ENCODE data around the gene ACIN1. TPM values are rescaled to one million over a fixed set of nuclear protein-coding genes. Genes with fewer than 3 reads are reported as not detected.

Gene ACIN1
- total and polyA plus RNA-seq, 9 of the 15 experiments (the other 6 are each of a cell fraction or from before 2014, with no cell fraction given), result 5.0 to 196 (median 129) TPM

GRCh38 chr14:23120541-23121251 is 25.8 kb upstream of the ACIN1 start (continued):
- TF ChIP-seq ZNF282 (CRISPR knock-in tag; IDR thresholded peaks at IDR 0.05) (no peak), U2AF1 (optimal IDR thresholded peaks at IDR 0.05; ENCODE audit: low read depth, low read length) (no peak), ZNF445 (CRISPR knock-in tag; IDR thresholded peaks at IDR 0.05; ENCODE audit: low read depth) (no peak), POU5F1 (IDR thresholded peaks at IDR 0.05; ENCODE audit: borderline replicate concordance, low read depth, low read length, partially characterized antibody) (peak; percentile 34), ZNF449 (CRISPR knock-in tag; IDR thresholded peaks at IDR 0.05) (no peak), PPARD (CRISPR knock-in tag; IDR thresholded peaks at IDR 0.05) (no peak), GTF2B (IDR thresholded peaks at IDR 0.05; ENCODE audit: extremely low read depth, insufficient read length) (no peak), FOXM1 (IDR thresholded peaks at IDR 0.05; ENCODE audit: low read depth) (peak; percentile 78), FOXM1 (CRISPR knock-in tag; IDR thresholded peaks at IDR 0.05; ENCODE audit: low read depth) (no peak), ETS2 (tag; IDR thresholded peaks at IDR 0.05; ENCODE audit: borderline replicate concordance, poor library complexity, severe bottlenecking) (no peak), ZNF140 (CRISPR knock-in tag; IDR thresholded peaks at IDR 0.05) (no peak), GATA2 (CRISPR knock-in tag; IDR thresholded peaks at IDR 0.05) (peak; percentile 96), RBM39 (optimal IDR thresholded peaks at IDR 0.05; ENCODE audit: low read depth, low read length) (no peak), ETS1 (conservative IDR thresholded peaks at IDR 0.05; ENCODE audit: control insufficient read depth, low read depth, low read length) (peak; percentile 64; the same call in 1 of the 2 replicates), RBM34 (IDR thresholded peaks at IDR 0.05; ENCODE audit: borderline replicate concordance, insufficient read depth, low read length) (no peak), FOXO4 (CRISPR knock-in tag; IDR thresholded peaks at IDR 0.05) (no peak), THAP7 (CRISPR knock-in tag; IDR thresholded peaks at IDR 0.05) (no peak), TAF9B (IDR thresholded peaks at IDR 0.05; ENCODE audit: partially characterized antibody) (no peak), KDM2B (CRISPR knock-in tag; IDR thresholded peaks at IDR 0.05) (no peak), FOXJ3 (CRISPR knock-in tag; IDR thresholded peaks at IDR 0.05) (no peak), PREB (CRISPR knock-in tag; IDR thresholded peaks at IDR 0.05) (no peak)

All from K562 (cell line).